ENCODE results near the gene METTL3. TPM values are rescaled to one million over a fixed set of nuclear protein-coding genes. Genes with fewer than 3 reads are reported as not detected.

METTL3 gene
- total and polyA plus RNA-seq, 2 donors from 2014 or later = 31.4 to 44.3 TPM

DNA sequence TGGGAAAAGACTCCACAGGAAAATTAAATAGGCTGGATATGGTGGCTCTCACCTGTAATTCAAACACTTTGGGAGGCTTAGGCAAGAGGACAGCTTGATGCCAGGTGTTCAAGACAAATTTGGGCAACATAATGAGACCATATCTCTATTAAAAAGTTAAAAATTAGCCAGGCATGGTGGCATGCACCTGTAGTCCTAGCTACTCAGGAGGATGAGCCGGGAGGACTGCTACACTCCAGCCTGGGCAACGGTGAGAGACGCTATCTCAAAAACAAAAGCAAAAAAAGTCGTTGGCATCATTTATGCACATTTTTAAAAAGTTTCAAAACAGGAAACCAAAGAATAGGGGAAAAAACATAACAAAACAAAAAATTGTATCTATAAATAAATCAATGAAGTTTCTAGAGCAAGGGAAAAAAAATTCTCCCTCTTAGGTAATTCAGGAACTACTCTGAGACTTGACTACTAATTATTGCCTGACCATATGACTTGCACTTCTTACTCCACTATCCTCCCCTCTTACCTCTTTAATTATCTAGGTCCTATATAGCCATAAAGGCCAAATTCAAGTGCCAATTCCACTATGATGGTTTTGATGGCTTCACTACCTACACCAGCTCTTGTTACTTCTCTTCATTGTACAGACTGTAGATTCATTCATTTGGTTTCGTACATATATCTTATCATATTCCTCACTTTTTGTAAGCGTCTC, 1.6 kb downstream of the METTL3 start:
- Histone ChIP-seq H3K9ac (ENCODE audit: low read length in 3 of 3) (no peak overlapping the region), H3K4me1 (ENCODE audit: control insufficient read depth in 2 of 3, insufficient read depth in 2 of 3, low read depth in 1 of 3, low read length in 3 of 3) (peaks cover 3 to 8% (median 7%) of the 10 kb centered on the region in 3 donors), H3K9me3 (ENCODE audit: control insufficient read depth in 2 of 3, insufficient read depth in 1 of 3, low read length in 3 of 3) (no peaks in the 10 kb centered on the region), H3K27ac (ENCODE audit: low read depth in 2 of 2, low read length in 2 of 2) (no peak overlapping the region), H3K27me3 (ENCODE audit: control insufficient read depth, insufficient read depth, low read length) (no peaks in the 10 kb centered on the region), H3K36me3 (ENCODE audit: control insufficient read depth in 2 of 3, insufficient read depth in 3 of 3, low read length in 3 of 3) (peaks cover 0 to 6% (median 0%) of the 10 kb centered on the region in 3 donors), H3K4me3 (ENCODE audit: low read length in 3 of 3) (peak overlapping the region in 2 of 3 donors; percentile 91 to 99)
- intact Hi-C loops (cut with DNase I) = no loop called here
- TF ChIP-seq, protein P1, sequence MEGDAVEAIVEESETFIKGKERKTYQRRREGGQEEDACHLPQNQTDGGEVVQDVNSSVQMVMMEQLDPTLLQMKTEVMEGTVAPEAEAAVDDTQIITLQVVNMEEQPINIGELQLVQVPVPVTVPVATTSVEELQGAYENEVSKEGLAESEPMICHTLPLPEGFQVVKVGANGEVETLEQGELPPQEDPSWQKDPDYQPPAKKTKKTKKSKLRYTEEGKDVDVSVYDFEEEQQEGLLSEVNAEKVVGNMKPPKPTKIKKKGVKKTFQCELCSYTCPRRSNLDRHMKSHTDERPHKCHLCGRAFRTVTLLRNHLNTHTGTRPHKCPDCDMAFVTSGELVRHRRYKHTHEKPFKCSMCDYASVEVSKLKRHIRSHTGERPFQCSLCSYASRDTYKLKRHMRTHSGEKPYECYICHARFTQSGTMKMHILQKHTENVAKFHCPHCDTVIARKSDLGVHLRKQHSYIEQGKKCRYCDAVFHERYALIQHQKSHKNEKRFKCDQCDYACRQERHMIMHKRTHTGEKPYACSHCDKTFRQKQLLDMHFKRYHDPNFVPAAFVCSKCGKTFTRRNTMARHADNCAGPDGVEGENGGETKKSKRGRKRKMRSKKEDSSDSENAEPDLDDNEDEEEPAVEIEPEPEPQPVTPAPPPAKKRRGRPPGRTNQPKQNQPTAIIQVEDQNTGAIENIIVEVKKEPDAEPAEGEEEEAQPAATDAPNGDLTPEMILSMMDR (IDR thresholded peaks at IDR 0.05; ENCODE audit: borderline replicate concordance, extremely low read depth, insufficient read depth) = no peak
- FAIRE-seq (no peak), DNase-seq (no peak)

GRCh38 chr14:21506557-21506956, 4.6 kb downstream of the METTL3 start:
- Histone ChIP-seq H3K4me3 (ENCODE audit: low read length in 3 of 3) (no peak overlapping the region), H3K4me1 (ENCODE audit: control insufficient read depth in 2 of 3, insufficient read depth in 2 of 3, low read depth in 1 of 3, low read length in 3 of 3) (peaks cover 3 to 8% (median 7%) of the 10 kb centered on the region in 3 donors), H3K9ac (ENCODE audit: low read length in 3 of 3) (no peak overlapping the region), H3K36me3 (ENCODE audit: control insufficient read depth in 2 of 3, insufficient read depth in 3 of 3, low read length in 3 of 3) (peaks cover 0 to 26% (median 13%) of the 10 kb centered on the region in 3 donors), H3K9me3 (ENCODE audit: control insufficient read depth in 2 of 3, insufficient read depth in 1 of 3, low read length in 3 of 3) (no peaks in the 10 kb centered on the region), H3K27me3 (ENCODE audit: control insufficient read depth, insufficient read depth, low read length) (no peaks in the 10 kb centered on the region), H3K27ac (ENCODE audit: low read depth in 2 of 2, low read length in 2 of 2) (no peak overlapping the region)
- TF ChIP-seq, protein P1 (IDR thresholded peaks at IDR 0.05; ENCODE audit: borderline replicate concordance, extremely low read depth, insufficient read depth) = no peak
- FAIRE-seq = no peak
- DNase-seq = no peak
- intact Hi-C loops (cut with DNase I) = no loop called here

DNA sequence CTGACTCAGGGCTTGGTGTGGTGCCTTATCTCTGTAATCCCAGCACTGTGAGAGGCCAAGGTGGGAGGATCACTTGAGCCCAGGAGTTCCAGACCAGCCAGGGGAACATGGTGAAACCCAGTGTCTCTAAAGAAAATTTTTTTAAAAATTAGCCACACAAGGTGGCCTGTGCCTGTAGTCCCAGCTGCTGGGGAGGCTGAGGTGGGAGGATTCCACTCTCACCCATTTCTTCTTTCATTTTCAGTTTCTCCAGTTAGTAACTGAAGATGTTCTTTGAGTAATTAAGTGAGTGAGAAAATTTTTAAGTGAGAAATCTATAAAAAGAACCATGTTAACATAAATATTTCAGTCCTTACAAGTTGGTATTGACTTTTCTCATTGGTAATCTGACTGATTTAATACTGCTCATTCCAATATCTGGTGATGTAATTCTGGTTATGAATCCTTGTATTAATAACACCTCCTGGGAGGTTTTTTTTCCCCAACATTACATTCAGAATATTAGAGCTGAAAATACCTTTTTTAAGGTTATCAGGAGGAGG, 6.1 kb downstream of the METTL3 start:
- Histone ChIP-seq H3K36me3 (ENCODE audit: control insufficient read depth in 2 of 3, insufficient read depth in 3 of 3, low read length in 3 of 3) (peaks cover 4 to 33% (median 20%) of the 10 kb centered on the region in 3 donors), H3K4me3 (ENCODE audit: low read length in 3 of 3) (no peak overlapping the region), H3K9ac (ENCODE audit: low read length in 3 of 3) (no peak overlapping the region), H3K27ac (ENCODE audit: low read depth in 2 of 2, low read length in 2 of 2) (no peak overlapping the region), H3K9me3 (ENCODE audit: control insufficient read depth in 2 of 3, insufficient read depth in 1 of 3, low read length in 3 of 3) (no peaks in the 10 kb centered on the region), H3K4me1 (ENCODE audit: control insufficient read depth in 2 of 3, insufficient read depth in 2 of 3, low read depth in 1 of 3, low read length in 3 of 3) (peaks cover 3 to 7% (median 4%) of the 10 kb centered on the region in 3 donors), H3K27me3 (ENCODE audit: control insufficient read depth, insufficient read depth, low read length) (no peaks in the 10 kb centered on the region)
- no peak for FAIRE-seq
- TF ChIP-seq, protein P1 (IDR thresholded peaks at IDR 0.05; ENCODE audit: borderline replicate concordance, extremely low read depth, insufficient read depth) = no peak
- DNase-seq = no peak
- intact Hi-C loops (cut with DNase I) = no loop called here

Data from kidney (tissue), 14 donors.